Measurements from ENCODE around the gene PANK4.
"Not testable (repeated sequence)": the region's sequence is repeated elsewhere in the genome, so short reads cannot be mapped to it uniquely, and the experiment has no call there.

PANK4 gene

DNA sequence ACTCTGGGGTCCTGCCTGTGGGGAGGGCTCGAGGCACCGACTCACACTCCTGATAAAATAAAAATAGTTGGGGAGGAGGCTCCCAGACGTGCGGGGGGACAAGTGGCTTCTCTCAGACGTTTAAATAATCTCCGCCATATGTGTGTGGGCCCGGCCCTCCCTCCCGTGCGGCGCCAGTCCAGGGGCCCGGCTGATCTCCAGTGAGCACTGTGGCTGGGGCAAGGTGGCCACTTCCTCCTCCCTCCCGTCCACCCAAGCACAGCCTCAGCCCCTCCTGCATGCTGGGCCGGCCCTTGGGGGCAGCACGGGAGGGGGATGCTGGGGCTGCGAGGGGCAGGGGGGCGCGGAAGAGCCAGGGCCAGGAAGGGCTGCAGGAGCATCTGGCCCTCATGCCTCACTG is 54.3 kb downstream of the PANK4 start:
- Histone ChIP-seq H3K4me3 (no peak overlapping the region), H3K27ac (no peak overlapping the region)

DNA sequence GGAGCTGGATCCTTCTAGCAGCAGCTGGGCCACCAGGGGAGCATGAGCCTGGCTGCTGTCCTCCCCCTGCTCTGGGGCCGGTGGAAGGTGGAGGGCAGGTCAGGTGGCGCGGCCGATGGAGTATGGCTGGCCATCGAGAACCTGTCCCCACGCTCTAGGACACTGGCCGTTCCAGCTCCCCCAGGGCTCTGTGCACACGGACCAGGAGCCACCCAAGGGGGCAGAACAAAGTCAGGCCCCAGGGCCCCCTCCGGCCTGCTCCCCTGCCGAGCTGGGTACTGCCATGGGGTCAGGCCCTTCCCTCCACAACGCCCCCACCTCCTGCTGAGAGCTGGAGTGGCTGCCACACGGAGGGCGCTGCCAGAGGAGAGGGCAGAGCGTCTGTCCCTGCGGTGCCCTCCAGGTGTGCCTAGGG is 54.8 kb downstream of the PANK4 start:
- no peak overlapping the region for H3K4me3 ChIP-seq
- no peak overlapping the region for H3K27ac ChIP-seq

DNA sequence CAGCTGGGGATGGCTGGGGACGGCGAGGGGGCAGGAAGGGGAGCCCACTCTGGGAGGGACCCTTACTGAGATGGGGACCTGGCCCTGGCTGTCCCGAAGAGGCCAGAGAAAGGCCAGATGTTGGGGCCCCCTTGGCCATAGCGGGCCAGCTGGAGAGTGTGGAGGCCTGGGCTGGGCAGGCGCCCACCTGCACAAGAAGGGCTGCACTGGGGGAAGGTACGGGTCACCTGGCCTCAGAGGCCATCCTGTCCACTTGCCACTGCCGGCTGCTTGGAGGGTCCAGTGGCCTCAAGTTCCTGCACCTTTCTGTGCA is 55.3 kb downstream of the PANK4 start:
- H3K27ac ChIP-seq, result no peak overlapping the region
- no peak overlapping the region for H3K4me3 ChIP-seq

DNA sequence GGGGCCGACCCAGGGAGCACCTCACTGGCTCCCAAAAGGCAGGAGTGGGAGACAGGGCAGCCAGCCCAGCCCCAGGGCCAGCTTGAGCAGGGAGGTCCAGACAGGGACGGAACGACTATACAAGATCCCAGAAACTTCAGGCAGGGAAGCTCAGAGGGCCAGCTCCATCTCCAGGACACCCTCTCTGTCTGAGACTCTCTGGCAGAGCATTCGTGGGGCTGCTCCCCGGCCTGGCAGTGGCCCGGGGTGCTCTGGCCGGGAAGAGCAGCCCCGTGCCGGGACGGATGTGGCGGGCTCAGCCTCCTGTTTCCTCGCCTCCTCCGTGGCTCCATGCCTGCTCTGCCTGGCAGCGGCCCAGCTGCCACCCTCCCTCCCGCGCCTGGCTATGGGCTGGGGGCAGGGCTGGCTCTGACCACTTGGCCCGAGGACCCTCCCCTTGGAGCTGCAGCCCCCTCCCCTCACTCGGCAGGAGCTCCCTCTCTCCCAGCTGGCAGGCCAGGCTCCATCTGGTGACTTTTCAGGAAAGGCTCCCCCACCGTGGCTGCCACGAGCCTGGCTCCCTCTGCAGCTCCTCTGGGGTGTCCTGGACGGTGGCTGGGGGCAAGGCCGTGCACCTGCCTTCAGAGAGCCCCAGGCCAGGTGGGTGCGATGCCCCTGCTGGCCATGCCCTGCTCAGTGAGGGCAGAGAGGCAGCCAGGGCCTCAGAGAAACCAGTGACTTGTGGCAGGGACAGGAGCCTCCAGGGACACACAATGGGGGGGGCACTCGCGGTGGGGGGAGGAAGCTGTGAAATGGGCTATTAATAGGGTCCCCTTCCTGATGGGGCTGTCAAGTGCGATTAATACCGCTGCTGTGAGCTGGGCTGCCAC is 55.9 kb downstream of the PANK4 start:
- no peak overlapping the region for H3K4me3 ChIP-seq

DNA sequence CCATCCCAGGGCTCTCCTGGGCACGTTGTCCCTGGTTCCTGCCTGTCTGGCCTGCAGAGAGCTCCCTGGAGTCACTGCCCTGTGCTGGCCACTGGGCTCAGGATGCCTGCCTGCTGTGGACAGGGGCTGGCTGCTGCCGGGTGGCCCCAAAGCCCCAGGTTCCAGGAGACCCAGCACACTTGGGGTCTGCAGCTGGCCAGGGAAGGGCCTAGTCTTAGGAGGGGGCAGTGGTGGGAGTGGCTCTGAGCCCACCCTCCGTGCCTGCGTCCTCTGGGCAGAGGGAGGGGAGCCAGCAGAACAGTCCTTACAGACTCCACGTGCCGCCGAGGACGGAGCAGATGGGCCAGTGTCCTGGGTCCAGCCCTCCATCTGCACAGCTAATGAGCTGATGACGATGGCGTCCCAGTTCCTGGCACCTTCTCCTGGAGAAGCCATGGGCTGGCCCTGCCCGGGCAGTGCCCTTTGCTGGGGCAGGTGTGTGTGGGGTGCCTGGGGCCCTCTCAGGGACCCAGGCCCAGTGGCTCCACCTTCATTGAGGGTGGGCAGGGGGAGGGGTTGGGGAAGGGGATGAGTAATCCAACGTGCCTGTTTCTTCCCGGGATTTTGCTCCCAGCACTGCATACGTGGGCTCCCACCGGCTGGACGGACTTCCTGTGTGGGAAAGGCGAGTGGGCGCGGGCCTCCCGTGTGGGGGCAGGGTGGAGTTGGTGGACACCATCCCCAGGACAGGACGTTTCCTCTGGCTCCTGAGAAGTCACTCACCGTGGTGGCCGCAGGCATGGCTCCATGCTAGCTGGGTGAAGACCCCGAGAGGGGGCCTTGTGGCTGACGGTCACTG is 57.1 kb downstream of the PANK4 start:
- no peak overlapping the region for H3K27ac ChIP-seq
- H3K4me3 ChIP-seq, result no peak overlapping the region

More for the DNA sequence above, 55.9 kb downstream of the PANK4 start:
- H3K27ac ChIP-seq, result no peak overlapping the region

- H3K4me3 ChIP-seq, result no peak overlapping the region
- no peak overlapping the region for H3K27ac ChIP-seq
These were observed 57.9 kb downstream of the PANK4 start for GRCh38 chr1:2468540-2468939.

DNA sequence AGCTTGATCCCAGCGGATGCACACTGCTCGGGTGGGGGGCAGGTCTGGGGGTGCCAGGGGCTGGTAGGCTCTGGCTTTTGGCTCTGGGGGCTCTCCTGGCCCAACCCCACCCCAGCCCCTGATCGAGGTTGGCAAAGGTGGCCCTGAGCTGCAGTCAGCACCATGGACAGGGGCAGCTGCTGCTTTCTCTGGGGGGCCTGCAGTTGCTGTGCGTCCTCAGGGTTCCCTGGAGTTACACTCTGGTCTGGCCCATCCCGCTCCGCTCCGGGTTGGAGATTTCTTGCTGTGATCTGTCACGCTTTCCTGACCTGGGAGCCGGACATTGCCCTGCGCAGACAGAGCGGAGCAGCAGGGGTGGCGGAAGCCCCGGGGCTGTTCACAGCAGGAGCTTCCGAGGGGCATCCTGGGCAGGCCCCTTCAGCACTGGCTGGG is 58.3 kb downstream of the PANK4 start:
- no peak overlapping the region for H3K27ac ChIP-seq
- no peak overlapping the region for H3K4me3 ChIP-seq

DNA sequence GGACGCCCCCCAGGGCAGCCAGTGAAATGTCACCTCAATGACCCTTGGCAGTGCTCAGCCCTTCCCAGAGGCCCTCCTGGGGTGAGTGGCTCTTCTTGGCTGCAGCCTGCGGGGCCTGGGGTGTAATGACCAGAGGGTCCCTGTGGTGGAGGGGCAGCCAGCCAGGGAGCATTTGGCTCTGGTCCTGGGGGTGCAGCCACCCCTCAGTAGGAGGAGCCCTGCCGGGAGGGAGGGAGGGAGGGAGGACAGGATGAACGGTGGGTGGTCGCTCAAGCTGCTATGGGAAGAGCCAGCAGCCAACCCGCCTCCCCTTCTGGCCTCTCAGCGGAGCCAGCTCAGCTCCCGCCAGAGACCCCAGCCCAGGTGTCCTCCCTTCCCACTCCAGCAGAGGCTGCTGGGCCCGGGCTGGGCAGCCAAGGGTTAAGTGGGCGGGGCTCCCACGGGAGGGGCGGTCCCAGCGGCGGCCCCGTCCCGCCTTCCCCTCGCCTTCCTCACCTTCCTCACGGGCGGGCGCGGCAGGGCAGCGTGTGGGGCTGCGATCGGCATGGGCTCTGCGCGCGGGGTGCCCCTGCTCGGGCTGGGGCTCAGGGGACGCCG is 59.3 kb downstream of the PANK4 start:
- H3K27ac ChIP-seq, result no peak overlapping the region
- H3K4me3 ChIP-seq, result no peak overlapping the region

DNA sequence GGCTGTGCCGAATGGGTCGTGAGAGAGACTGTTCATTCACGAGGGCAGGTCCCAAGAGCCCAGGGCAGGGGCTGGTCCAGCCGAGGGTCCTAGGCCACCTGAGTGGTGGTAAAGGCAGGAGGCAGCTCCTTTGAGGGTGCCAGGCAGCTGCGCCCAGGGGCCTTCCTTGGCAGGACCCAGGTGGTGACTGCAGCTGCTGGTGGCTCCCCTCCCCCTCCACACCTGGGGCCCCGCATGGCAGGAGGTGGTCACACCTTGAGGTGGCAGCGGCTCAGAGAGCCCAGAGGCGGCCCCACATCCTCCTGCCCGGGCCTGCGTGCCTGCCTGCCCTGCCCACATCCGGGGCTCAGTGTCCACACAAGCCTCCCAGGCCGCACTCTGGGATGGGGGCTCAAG is 60.1 kb downstream of the PANK4 start:
- Histone ChIP-seq H3K4me3 (no peak overlapping the region), H3K27ac (no peak overlapping the region)

GRCh38 chr1:2465371-2466269 is 60.8 kb downstream of the PANK4 start:
- H3K4me3 ChIP-seq, result no peak overlapping the region
- H3K27ac ChIP-seq, result no peak overlapping the region

GRCh38 chr1:2463396-2463795 is 63.0 kb downstream of the PANK4 start:
- no peak overlapping the region for H3K4me3 ChIP-seq
- no peak overlapping the region for H3K27ac ChIP-seq

GRCh38 chr1:2462819-2463218 is 63.6 kb downstream of the PANK4 start:
- Histone ChIP-seq H3K4me3 (no peak overlapping the region), H3K27ac (no peak overlapping the region)

GRCh38 chr1:2460996-2461751 is 65.2 kb downstream of the PANK4 start:
- no peak overlapping the region for H3K27ac ChIP-seq
- H3K4me3 ChIP-seq, result no peak overlapping the region

GRCh38 chr1:2460203-2460602 is 66.2 kb downstream of the PANK4 start:
- H3K27ac ChIP-seq, result no peak overlapping the region
- H3K4me3 ChIP-seq, result no peak overlapping the region

GRCh38 chr1:2459757-2460156 is 66.6 kb downstream of the PANK4 start:
- H3K27ac ChIP-seq, result no peak overlapping the region
- no peak overlapping the region for H3K4me3 ChIP-seq

- not testable (repeated sequence) for H3K4me3 ChIP-seq, H3K27ac ChIP-seq
These were observed 67.2 kb downstream of the PANK4 start for GRCh38 chr1:2459102-2459753.

DNA sequence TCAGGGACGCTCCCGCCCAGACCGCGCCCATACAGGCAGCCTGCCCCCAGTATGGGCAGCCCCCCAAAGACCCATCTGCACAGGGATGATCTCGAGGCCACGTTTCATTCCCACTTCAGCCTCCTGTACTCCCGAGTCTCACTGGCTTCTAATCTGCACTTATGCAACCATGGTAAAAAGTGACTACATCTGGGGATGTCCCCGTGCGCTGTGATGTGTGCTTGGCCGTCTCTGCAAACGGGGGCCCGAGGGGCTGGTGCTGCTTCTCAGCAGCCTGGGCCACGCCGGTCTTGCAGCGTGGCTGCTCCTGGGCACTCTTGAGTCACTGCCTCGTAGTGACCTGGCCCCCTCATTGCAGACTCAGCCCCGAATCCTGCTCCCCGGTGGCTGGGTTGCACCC is 67.7 kb downstream of the PANK4 start:
- Histone ChIP-seq H3K27ac (no peak overlapping the region), H3K4me3 (no peak overlapping the region)
